CD14-positive monocyte (primary cell): Measurements from ENCODE around the gene CEP68. TPM values are rescaled to one million over a fixed set of nuclear protein-coding genes. Genes with fewer than 3 reads are reported as not detected.

ENCODE experiments used
- DNase-seq, 3 donors: peaks; one replicate each; pipeline ENCODE4 v3.0.0-alpha.2; 2011 to 2022
- H2AFZ ChIP-seq: 2 replicates; pipeline ENCODE4 v1.6.0; 2012; ENCODE audit warnings: mild to moderate bottlenecking, low read depth, low read length, inconsistent platforms; ENCODE audit not compliant: insufficient read depth, poor library complexity, severe bottlenecking
- H3K27ac ChIP-seq, 2 donors: 1 replicate in 1 of 2; 2 replicates in 1 of 2; pipeline ENCODE4 v1.5.1; 2012 to 2013; ENCODE audit warnings: low read length in 2 of 2, control low read depth in 1 of 2, inconsistent platforms in 1 of 2, low read depth in 1 of 2, mild to moderate bottlenecking in 1 of 2
- H3K27me3 ChIP-seq, 2 donors: one replicate each; pipeline versions ENCODE4 v1.6.0 to v1.6.1; 2011 to 2013; ENCODE audit warnings: low read length in 2 of 2; ENCODE audit not compliant: control insufficient read depth in 2 of 2, insufficient read depth in 2 of 2
- H3K36me3 ChIP-seq, 2 donors: replicated peaks in 1 of 2; 1 replicate in 1 of 2; 2 replicates in 1 of 2; pipeline versions ENCODE4 v1.5.1 to v1.6.1; 2012 to 2013; ENCODE audit warnings: low read length in 2 of 2, control low read depth in 1 of 2, inconsistent platforms in 1 of 2, mild to moderate bottlenecking in 1 of 2; ENCODE audit not compliant: insufficient read depth in 2 of 2, control insufficient read depth in 1 of 2
- H3K4me1 ChIP-seq, 2 donors: 1 replicate in 1 of 2; 2 replicates in 1 of 2; pipeline versions ENCODE4 v1.5.1 to v1.6.1; 2012 to 2013; ENCODE audit warnings: low read length in 2 of 2, control low read depth in 1 of 2, inconsistent platforms in 1 of 2, mild to moderate bottlenecking in 1 of 2, moderate library complexity in 1 of 2; ENCODE audit not compliant: insufficient read depth in 2 of 2, control insufficient read depth in 1 of 2
- H3K4me2 ChIP-seq: replicated peaks from 2 replicates; pipeline ENCODE3; 2012; ENCODE audit warnings: low read length, moderate library complexity, mild to moderate bottlenecking; ENCODE audit not compliant: poor library complexity, severe bottlenecking; ENCODE audit errors: extremely low read depth
- H3K4me3 ChIP-seq, 3 experiments: fragments of 200-600 bp in 1 of 3; sonication (generic) in 1 of 3; replicated peaks in 1 of 3; 1 replicate in 2 of 3; 2 replicates in 1 of 3; pipeline ENCODE4 v1.5.1; 2011 to 2013; ENCODE audit warnings: low read length in 3 of 3, mild to moderate bottlenecking in 3 of 3, control low read depth in 2 of 3, low read depth in 2 of 3, inconsistent platforms in 1 of 3, moderate library complexity in 1 of 3
- H3K79me2 ChIP-seq: 2 replicates; pipeline ENCODE4 v1.6.0; 2012; ENCODE audit warnings: mild to moderate bottlenecking, control low read depth, inconsistent platforms, low read length, moderate library complexity; ENCODE audit not compliant: insufficient read depth
- H3K9ac ChIP-seq: 2 replicates; pipeline ENCODE4 v1.6.0; 2017; ENCODE audit warnings: low read length, mild to moderate bottlenecking; ENCODE audit not compliant: insufficient read depth, poor library complexity, severe bottlenecking
- H3K9me3 ChIP-seq, 2 donors: replicated peaks in 1 of 2; 1 replicate in 1 of 2; 2 replicates in 1 of 2; pipeline versions ENCODE4 v1.5.1 to v1.6.1; 2012 to 2013; ENCODE audit warnings: low read length in 2 of 2, control low read depth in 1 of 2; ENCODE audit not compliant: control insufficient read depth in 1 of 2, insufficient read depth in 1 of 2
- H4K20me1 ChIP-seq: 2 replicates; pipeline ENCODE4 v1.6.0; 2012; ENCODE audit warnings: mild to moderate bottlenecking, low read length, control low read depth, moderate library complexity; ENCODE audit not compliant: insufficient read depth
- H3K27ac Mint-ChIP-seq, 7 donors: one replicate each; pipeline ENCODE4 v1.8.0; 2020; ENCODE audit warnings: mild to moderate bottlenecking in 7 of 7, mixed read lengths in 7 of 7, moderate library complexity in 6 of 7, inconsistent platforms in 2 of 7
- H3K27me3 Mint-ChIP-seq, 3 donors: one replicate each; pipeline ENCODE4 v1.8.0; 2021 to 2022; ENCODE audit warnings: low read depth in 3 of 3, mild to moderate bottlenecking in 3 of 3, mixed read lengths in 3 of 3, moderate library complexity in 3 of 3, inconsistent platforms in 1 of 3
- H3K36me3 Mint-ChIP-seq, 2 donors: one replicate each; pipeline ENCODE4 v1.8.0; 2020; ENCODE audit warnings: mixed read lengths in 2 of 2, inconsistent platforms in 1 of 2, mild to moderate bottlenecking in 1 of 2
- H3K4me1 Mint-ChIP-seq: one replicate; pipeline ENCODE4 v1.8.0; 2020; ENCODE audit warnings: mild to moderate bottlenecking, mixed read lengths
- H3K4me3 Mint-ChIP-seq, 2 donors: one replicate each; pipeline ENCODE4 v1.8.0; 2020; ENCODE audit warnings: mild to moderate bottlenecking in 2 of 2, mixed read lengths in 2 of 2, moderate library complexity in 1 of 2
- H3K9me3 Mint-ChIP-seq, 7 donors: one replicate each; pipeline ENCODE4 v1.8.0; 2020 to 2022; ENCODE audit warnings: mixed read lengths in 7 of 7, mild to moderate bottlenecking in 6 of 7, moderate library complexity in 6 of 7, inconsistent platforms in 2 of 7
- CTCF ChIP-seq: fragments of 200-600 bp; IDR thresholded peaks from one replicate; pipeline ENCODE4 v1.8.0; 2022; ENCODE audit warnings: antibody characterized with exemption, mild to moderate bottlenecking
- WGBS: methylation state at CpG from one replicate; pipeline ENCODE4 v1.1.5; 2013; ENCODE audit warnings: missing lambda C conversion rate; ENCODE audit not compliant: insufficient coverage; 5-methylcytosine and 5-hydroxymethylcytosine counted together
- intact Hi-C, 2 donors: fragments of 100-400 bp; cut with micrococcal nuclease; formaldehyde crosslinking; loops; one replicate each; pipeline versions ENCODE4 v1.15.0 to v1.15.1; 2023
- polyA plus RNA-seq, 3 donors: library from polyadenylated mRNA; depleted of rRNA in 1 of 3; unstranded in 2 of 3; stranded (reverse) in 1 of 3; fragments of 300-500 nt in 2 of 3; fragments of >200 nt in 1 of 3; fragmentation: Illumina TruSeq in 2 of 3; gene quantifications; 1 replicate in 2 of 3; 2 replicates in 1 of 3; pipeline ENCODE4 v1.2.3, GENCODE V29; 2012 to 2021

Gene CEP68
- polyA plus RNA-seq, 3 donors, result 2.5 to 6.5 (median 2.8) TPM

- Histone ChIP-seq H3K4me3 (no peak overlapping the region), H3K9ac (no peak overlapping the region), H3K4me1 (peaks cover 24 to 25% of the 10 kb centered on the region in 2 donors), H3K27ac (peak overlapping the region; percentile 32 to 41), H3K79me2 (peaks cover 100% of the 10 kb centered on the region), H3K27me3 (no peaks in the 10 kb centered on the region), H3K36me3 (peaks cover 0 to 18% of the 10 kb centered on the region in 2 donors), H2AFZ (no peak overlapping the region), H3K9me3 (no peaks in the 10 kb centered on the region), H3K4me2 (no peak overlapping the region), H4K20me1 (peaks cover 100% of the 10 kb centered on the region)
- Mint-ChIP-seq H3K27ac (peak overlapping the region in 3 of 7 donors; percentile 7 to 57 (median 21)), H3K27me3 (peaks cover 0 to 2% (median 0%) of the 10 kb centered on the region in 3 donors), H3K9me3 (peaks cover 0 to 1% (median 0%) of the 10 kb centered on the region in 7 donors), H3K4me1 (peaks cover 58% of the 10 kb centered on the region), H3K36me3 (peaks cover 5 to 24% of the 10 kb centered on the region in 2 donors), H3K4me3 (no peak overlapping the region)
- intact Hi-C loops, result no loop called here
- no peak for DNase-seq
- TF ChIP-seq CTCF, result no peak
Observed at GRCh38 chr2:65116645-65117044, 60.4 kb downstream of the CEP68 start.

GRCh38 chr2:65120990-65121693 is 64.9 kb downstream of the CEP68 start:
- H2AFZ ChIP-seq, result no peak overlapping the region
- H3K4me2 ChIP-seq, result no peak overlapping the region
- 100% methylated on average over 2 of the region's 5 CpGs for WGBS
- peaks cover 5 to 37% of the 10 kb centered on the region in 2 donors for H3K36me3 Mint-ChIP-seq
- peaks cover 0 to 2% (median 0%) of the 10 kb centered on the region in 3 donors for H3K27me3 Mint-ChIP-seq
- no peak overlapping the region for H3K4me3 Mint-ChIP-seq
- peaks cover 54% of the 10 kb centered on the region for H3K4me1 Mint-ChIP-seq
- DNase-seq, result no peak
- no peaks in the 10 kb centered on the region for H3K27me3 ChIP-seq
- H3K4me1 ChIP-seq, result peaks cover 21 to 42% of the 10 kb centered on the region in 2 donors
- no peak overlapping the region for H3K4me3 ChIP-seq
- peaks cover 0 to 18% of the 10 kb centered on the region in 2 donors for H3K36me3 ChIP-seq
- H3K79me2 ChIP-seq, result peaks cover 100% of the 10 kb centered on the region
- peak overlapping the region in 4 of 7 donors; percentile 3 to 58 (median 53) for H3K27ac Mint-ChIP-seq
- H3K9me3 Mint-ChIP-seq, result peaks cover 0 to 1% (median 0%) of the 10 kb centered on the region in 7 donors
- intact Hi-C loops, result loop anchor here in 1 of 2 donors (5.0 kb wide), 1 partner anchor 39 kb away; no protein-coding TSS in a partner anchor
- no peak for TF ChIP-seq CTCF
- H3K9me3 ChIP-seq, result no peaks in the 10 kb centered on the region
- no peak overlapping the region for H3K27ac ChIP-seq
- no peak overlapping the region for H3K9ac ChIP-seq
- peaks cover 100% of the 10 kb centered on the region for H4K20me1 ChIP-seq
